HL-60 (cell line): ENCODE results near the gene ARHGAP26.
A peak's percentile ranks its signal among the peaks of the same experiment; 100 is the strongest.

Source experiments
- DNase-seq, 2 experiments: peaks; one replicate each; pipeline ENCODE4 v3.0.0-alpha.2; 2010 to 2020; ENCODE audit warnings: low read depth in 1 of 2, low spot score in 1 of 2
- H3K27ac ChIP-seq: fragments of 250-450 bp; sonication (Bioruptor Pico); replicated peaks from 2 replicates; pipeline ENCODE4 v1.5.1; 2020; ENCODE audit warnings: mild to moderate bottlenecking, moderate library complexity
- H3K27me3 ChIP-seq: fragments of 250-450 bp; sonication (Bioruptor Pico); 2 replicates; pipeline ENCODE4 v1.5.1; 2021; ENCODE audit warnings: mild to moderate bottlenecking, moderate library complexity; ENCODE audit not compliant: insufficient read depth, poor library complexity, severe bottlenecking
- H3K4me3 ChIP-seq: replicated peaks from 2 replicates; pipeline ENCODE4 v1.5.1; 2011; ENCODE audit warnings: mild to moderate bottlenecking, control low read depth, low read length; ENCODE audit not compliant: insufficient read depth
- CTCF ChIP-seq: IDR thresholded peaks from one replicate; pipeline ENCODE4 v1.5.1; 2011; ENCODE audit warnings: low read length, control low read depth, inconsistent platforms; ENCODE audit not compliant: insufficient read depth
- GABPA ChIP-seq: IDR thresholded peaks from 2 replicates; pipeline ENCODE4 v1.6.1; 2012; ENCODE audit warnings: low read depth
- POLR2AphosphoS5 ChIP-seq: IDR thresholded peaks from 2 replicates; pipeline ENCODE4 v1.6.1; 2012; ENCODE audit warnings: low read depth
- REST ChIP-seq: IDR thresholded peaks from 2 replicates; pipeline ENCODE4 v1.6.1; 2012; ENCODE audit warnings: low read depth; ENCODE audit not compliant: insufficient replicate concordance
- SPI1 ChIP-seq: IDR thresholded peaks from 2 replicates; pipeline ENCODE4 v1.6.1; 2012; ENCODE audit warnings: low read depth, mild to moderate bottlenecking, borderline replicate concordance

ARHGAP26 gene

GRCh38 chr5:142814122-142814521 lies 43.9 kb downstream of the ARHGAP26 start:
- TF ChIP-seq POLR2AphosphoS5 (no peak), GABPA (no peak), REST (no peak), CTCF (no peak), SPI1 (no peak)
- no peak for DNase-seq
- Histone ChIP-seq H3K27ac (0 out of 2 replicates have a peak overlapping the region, but pooled peaks have one; percentile 0), H3K4me3 (no peak overlapping the region), H3K27me3 (no peaks in the 10 kb centered on the region)

GRCh38 chr5:142815469-142815868 lies 45.3 kb downstream of the ARHGAP26 start:
- TF ChIP-seq REST = no peak
- no peak for TF ChIP-seq POLR2AphosphoS5
- TF ChIP-seq CTCF = no peak
- no peak for TF ChIP-seq GABPA
- no peak; the same call in 1 of the 2 replicates for TF ChIP-seq SPI1
- H3K4me3 ChIP-seq = no peak overlapping the region
- no peak for DNase-seq
- no peak overlapping the region for H3K27ac ChIP-seq
- H3K27me3 ChIP-seq = no peaks in the 10 kb centered on the region

- H3K27ac ChIP-seq = no peak overlapping the region
- no peak for DNase-seq
- no peak overlapping the region for H3K4me3 ChIP-seq
- no peaks in the 10 kb centered on the region for H3K27me3 ChIP-seq
- TF ChIP-seq GABPA (no peak), CTCF (no peak), SPI1 (no peak), POLR2AphosphoS5 (no peak), REST (no peak)
Observed at GRCh38 chr5:142816531-142817430, 46.6 kb downstream of the ARHGAP26 start.
